Cardiac muscle cell (in vitro differentiated cells and primary cell): ENCODE results near the gene MAT1A. TPM values are rescaled to one million over a fixed set of nuclear protein-coding genes. Genes with fewer than 3 reads are reported as not detected.

Experiments
- DNase-seq, 2 donors: peaks; one replicate each; pipeline versions ENCODE4 v3.0.0 to v3.0.0-alpha.2; 2010 to 2017; ENCODE audit warnings: low read depth in 1 of 2, low spot score in 1 of 2
- H3K27ac ChIP-seq: fragments of 200-600 bp; sonication (generic); 2 replicates; pipeline ENCODE4 v1.5.1; 2016
- H3K27me3 ChIP-seq: fragments of 200-600 bp; sonication (generic); 2 replicates; pipeline ENCODE4 v1.6.0; 2016; ENCODE audit warnings: control low read depth
- H3K36me3 ChIP-seq: fragments of 200-600 bp; sonication (generic); 2 replicates; pipeline ENCODE4 v1.5.1; 2016; ENCODE audit warnings: control low read depth
- H3K4me1 ChIP-seq: fragments of 200-600 bp; sonication (generic); 2 replicates; pipeline ENCODE4 v1.8.1; 2017; ENCODE audit warnings: low read depth, mild to moderate bottlenecking, mixed run types
- H3K4me3 ChIP-seq: fragments of 200-600 bp; sonication (generic); 2 replicates; pipeline ENCODE4 v1.5.1; 2016; ENCODE audit warnings: mild to moderate bottlenecking
- H3K9me3 ChIP-seq: fragments of 200-600 bp; sonication (generic); 2 replicates; pipeline ENCODE4 v1.5.1; 2017; ENCODE audit warnings: low read depth, mild to moderate bottlenecking, control low read depth
- CTCF ChIP-seq: IDR thresholded peaks from 2 replicates; pipeline ENCODE4 v1.5.1; 2012; ENCODE audit warnings: low read depth, mild to moderate bottlenecking, low read length
- polyA plus RNA-seq: library from polyadenylated mRNA; unstranded; fragments of >200 nt; fragmentation: Nextera tagmentation; extraction: Ambion mirVana; gene quantifications from 2 replicates; pipeline ENCODE4 v1.2.1, GENCODE V29; 2016
- total RNA-seq: library from RNA; depleted of rRNA; stranded (reverse); fragments of >200 nt; gene quantifications from 2 replicates; pipeline ENCODE4 v1.2.3, GENCODE V29; 2016

Gene MAT1A
- total and polyA plus RNA-seq, 2 experiments from 2014 or later = 3.4 to 5.6 TPM

DNA sequence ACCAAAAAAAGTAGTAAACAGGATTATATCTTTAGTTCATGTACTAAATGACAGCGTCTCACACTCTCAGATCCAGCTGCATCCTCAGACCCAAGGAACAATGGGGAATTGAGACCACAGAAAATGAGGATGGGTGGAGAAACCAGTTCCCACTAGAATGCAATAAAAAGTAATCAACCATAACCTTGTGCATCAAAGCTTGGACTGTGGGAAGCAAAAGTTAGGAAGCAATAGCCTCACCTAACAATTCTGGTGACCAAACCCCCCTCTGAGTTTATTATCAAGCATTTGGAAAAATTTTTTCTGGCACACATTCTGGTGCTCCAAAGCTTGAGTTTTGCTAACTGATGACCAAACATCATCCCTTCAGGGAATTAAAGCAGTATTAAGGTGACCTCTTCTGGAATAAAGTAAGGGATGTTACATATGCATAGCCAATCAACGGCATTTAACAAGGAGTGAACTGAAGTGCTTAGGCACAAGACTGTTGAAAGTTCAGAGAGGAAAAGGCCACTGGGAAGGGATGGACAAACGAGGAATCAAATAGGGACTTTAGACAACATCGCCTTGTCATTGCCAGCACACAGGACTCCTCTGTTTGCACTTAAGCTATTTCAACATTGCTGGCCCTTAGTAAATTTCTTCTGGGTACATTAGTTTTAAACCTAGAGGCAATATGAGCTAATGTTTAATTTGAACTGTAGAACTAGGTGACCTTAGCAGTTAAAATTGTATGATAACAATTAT lies 1.2 kb upstream of the MAT1A start:
- no peaks in the 10 kb centered on the region for H3K36me3 ChIP-seq
- no peaks in the 10 kb centered on the region for H3K9me3 ChIP-seq
- no peak overlapping the region for H3K27ac ChIP-seq
- no peak overlapping the region for H3K4me3 ChIP-seq
- TF ChIP-seq CTCF = no peak
- peaks cover 14% of the 10 kb centered on the region for H3K4me1 ChIP-seq
- H3K27me3 ChIP-seq = no peaks in the 10 kb centered on the region
- DNase-seq = no peak

- H3K4me3 ChIP-seq = no peak overlapping the region
- no peak for DNase-seq
- H3K36me3 ChIP-seq = no peaks in the 10 kb centered on the region
- no peaks in the 10 kb centered on the region for H3K9me3 ChIP-seq
- no peak for TF ChIP-seq CTCF
- H3K4me1 ChIP-seq = peaks cover 14% of the 10 kb centered on the region
- no peaks in the 10 kb centered on the region for H3K27me3 ChIP-seq
- no peak overlapping the region for H3K27ac ChIP-seq
Measured at GRCh38 chr10:80288849-80289248, 609 bp downstream of the MAT1A start.

- Histone ChIP-seq H3K4me1 (peaks cover 18% of the 10 kb centered on the region), H3K36me3 (no peaks in the 10 kb centered on the region), H3K27ac (no peak overlapping the region), H3K9me3 (no peaks in the 10 kb centered on the region), H3K27me3 (no peaks in the 10 kb centered on the region), H3K4me3 (no peak overlapping the region)
- no peak for DNase-seq
- no peak for TF ChIP-seq CTCF
Measured at GRCh38 chr10:80284522-80284921, 4.9 kb downstream of the MAT1A start.

GRCh38 chr10:80283536-80284199 lies 5.8 kb downstream of the MAT1A start:
- Histone ChIP-seq H3K4me1 (peaks cover 19% of the 10 kb centered on the region), H3K27ac (peak overlapping the region; percentile 23), H3K9me3 (no peaks in the 10 kb centered on the region), H3K27me3 (no peaks in the 10 kb centered on the region), H3K36me3 (no peaks in the 10 kb centered on the region), H3K4me3 (no peak overlapping the region)
- TF ChIP-seq CTCF = no peak
- no peak for DNase-seq

DNA sequence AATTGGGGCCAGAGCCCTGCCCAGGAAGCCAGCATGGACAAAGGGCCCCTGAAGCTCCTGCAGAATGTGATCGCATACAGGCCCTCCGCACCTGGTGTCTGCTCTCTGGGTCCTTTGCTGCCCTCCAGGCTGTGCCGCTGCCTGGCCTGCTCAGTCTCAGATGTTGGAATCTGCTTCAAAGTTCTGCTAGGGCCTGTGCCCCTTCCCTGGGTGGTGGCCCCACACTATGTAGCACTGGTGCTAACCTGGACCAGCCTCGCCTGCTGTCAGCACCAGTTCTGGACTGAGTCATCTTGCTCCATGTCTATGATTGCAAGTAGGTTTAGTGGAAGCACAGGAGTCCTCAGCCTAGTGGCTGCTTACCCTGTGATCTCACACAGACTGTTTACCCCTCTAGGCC lies 6.3 kb downstream of the MAT1A start:
- Histone ChIP-seq H3K36me3 (no peaks in the 10 kb centered on the region), H3K4me3 (no peak overlapping the region), H3K4me1 (peaks cover 24% of the 10 kb centered on the region), H3K9me3 (no peaks in the 10 kb centered on the region), H3K27me3 (no peaks in the 10 kb centered on the region), H3K27ac (peak overlapping the region; percentile 23)
- TF ChIP-seq CTCF = no peak
- DNase-seq = peak in 1 of 2 donors; percentile 40
